ENCODE data around the gene OR52W1.

The OR52W1 gene

DNA sequence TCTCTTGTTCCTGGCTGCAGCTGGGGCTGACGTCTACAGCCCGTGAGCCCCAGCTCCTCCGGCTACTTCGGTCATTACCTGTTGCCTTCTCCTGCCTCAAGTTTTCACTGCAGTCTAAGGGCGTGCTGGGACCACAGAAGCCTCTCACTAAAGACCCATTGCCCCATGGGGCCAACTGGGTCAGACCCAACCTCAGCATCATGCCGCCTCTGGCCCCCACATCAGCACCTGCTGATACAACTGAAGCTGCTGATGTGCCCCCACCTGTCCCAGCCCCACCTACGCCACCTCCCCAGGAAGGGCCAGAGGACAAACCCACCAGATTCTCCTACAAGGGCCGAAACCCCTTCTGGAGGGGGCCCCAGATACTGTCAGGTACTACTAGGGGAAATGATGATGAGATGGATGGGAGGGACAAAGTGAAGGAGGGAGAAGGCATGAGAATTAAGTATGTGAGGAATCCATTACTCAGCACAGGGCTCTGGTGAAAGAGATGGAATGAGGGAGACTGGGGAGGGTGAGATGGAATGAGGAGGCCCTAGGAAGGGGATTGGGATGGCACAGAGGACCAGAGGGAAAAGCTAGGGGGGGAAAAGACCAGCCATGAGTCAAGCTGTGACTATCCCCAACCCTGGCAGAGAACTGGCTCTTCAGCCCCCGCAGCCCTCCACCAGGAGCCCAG, 11.4 kb downstream of the OR52W1 start:
- TF ChIP-seq, protein P1, sequence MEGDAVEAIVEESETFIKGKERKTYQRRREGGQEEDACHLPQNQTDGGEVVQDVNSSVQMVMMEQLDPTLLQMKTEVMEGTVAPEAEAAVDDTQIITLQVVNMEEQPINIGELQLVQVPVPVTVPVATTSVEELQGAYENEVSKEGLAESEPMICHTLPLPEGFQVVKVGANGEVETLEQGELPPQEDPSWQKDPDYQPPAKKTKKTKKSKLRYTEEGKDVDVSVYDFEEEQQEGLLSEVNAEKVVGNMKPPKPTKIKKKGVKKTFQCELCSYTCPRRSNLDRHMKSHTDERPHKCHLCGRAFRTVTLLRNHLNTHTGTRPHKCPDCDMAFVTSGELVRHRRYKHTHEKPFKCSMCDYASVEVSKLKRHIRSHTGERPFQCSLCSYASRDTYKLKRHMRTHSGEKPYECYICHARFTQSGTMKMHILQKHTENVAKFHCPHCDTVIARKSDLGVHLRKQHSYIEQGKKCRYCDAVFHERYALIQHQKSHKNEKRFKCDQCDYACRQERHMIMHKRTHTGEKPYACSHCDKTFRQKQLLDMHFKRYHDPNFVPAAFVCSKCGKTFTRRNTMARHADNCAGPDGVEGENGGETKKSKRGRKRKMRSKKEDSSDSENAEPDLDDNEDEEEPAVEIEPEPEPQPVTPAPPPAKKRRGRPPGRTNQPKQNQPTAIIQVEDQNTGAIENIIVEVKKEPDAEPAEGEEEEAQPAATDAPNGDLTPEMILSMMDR (IDR thresholded peaks at IDR 0.05; ENCODE audit: extremely low read depth, insufficient read depth, missing control alignments), result no peak

DNA sequence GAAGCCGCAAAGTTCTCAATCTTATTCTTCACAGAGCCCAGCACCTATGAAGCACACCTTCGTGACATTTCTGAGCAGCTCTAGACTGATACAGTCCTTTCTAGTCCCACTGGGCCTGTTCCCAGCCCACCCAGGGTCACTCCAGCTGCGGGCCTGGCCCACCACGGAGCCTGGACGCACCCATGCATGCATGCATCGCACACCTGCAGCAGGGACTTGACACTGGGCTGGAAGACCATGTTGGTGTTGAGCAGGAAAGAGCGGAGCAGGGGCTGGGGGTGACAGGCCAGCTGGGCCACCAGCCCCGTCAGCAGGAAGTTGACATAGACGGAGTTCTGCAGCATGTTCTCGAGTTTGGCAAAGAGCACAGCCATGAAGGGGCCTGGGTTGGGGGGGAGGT, 15.5 kb downstream of the OR52W1 start:
- in situ Hi-C loops (cut with MboI; ENCODE audit: low pct_unique_long_range_greater_than_20kb, low sequenced_read_pairs, unreplicated experiment), result no loop called here

More for the DNA sequence above, 11.4 kb downstream of the OR52W1 start:
- DNase-seq (ENCODE audit: low spot score), result no peak
- in situ Hi-C loops (cut with MboI; ENCODE audit: low pct_unique_long_range_greater_than_20kb, low sequenced_read_pairs, unreplicated experiment), result no loop called here

DNA sequence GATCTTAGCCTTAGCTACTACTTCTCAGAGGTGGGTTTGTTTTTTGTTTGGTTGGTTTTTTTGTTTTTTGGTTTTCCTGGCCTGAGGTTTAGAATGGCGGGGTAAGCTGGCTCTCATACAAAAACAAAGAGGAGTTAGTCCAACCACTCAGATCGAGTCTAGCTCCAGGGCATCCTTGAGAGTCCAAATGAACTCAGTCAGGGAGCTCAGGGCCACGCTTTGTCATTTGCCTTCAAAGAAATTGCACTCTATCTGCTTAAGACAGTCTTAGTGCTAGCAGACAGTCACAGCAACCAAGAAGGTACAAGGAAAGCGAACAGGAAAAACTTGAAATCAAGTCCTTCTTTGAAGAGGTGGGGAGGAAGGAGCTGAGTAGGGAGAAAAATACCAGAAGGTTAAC, 17.5 kb downstream of the OR52W1 start:
- in situ Hi-C loops (cut with MboI; ENCODE audit: low pct_unique_long_range_greater_than_20kb, low sequenced_read_pairs, unreplicated experiment), result no loop called here
- DNase-seq (ENCODE audit: low spot score), result no peak
- TF ChIP-seq, protein P1 (IDR thresholded peaks at IDR 0.05; ENCODE audit: extremely low read depth, insufficient read depth, missing control alignments), result no peak

More for the DNA sequence above, 15.5 kb downstream of the OR52W1 start:
- TF ChIP-seq, protein P1 (IDR thresholded peaks at IDR 0.05; ENCODE audit: extremely low read depth, insufficient read depth, missing control alignments), result no peak
- DNase-seq (ENCODE audit: low spot score), result no peak

DNA sequence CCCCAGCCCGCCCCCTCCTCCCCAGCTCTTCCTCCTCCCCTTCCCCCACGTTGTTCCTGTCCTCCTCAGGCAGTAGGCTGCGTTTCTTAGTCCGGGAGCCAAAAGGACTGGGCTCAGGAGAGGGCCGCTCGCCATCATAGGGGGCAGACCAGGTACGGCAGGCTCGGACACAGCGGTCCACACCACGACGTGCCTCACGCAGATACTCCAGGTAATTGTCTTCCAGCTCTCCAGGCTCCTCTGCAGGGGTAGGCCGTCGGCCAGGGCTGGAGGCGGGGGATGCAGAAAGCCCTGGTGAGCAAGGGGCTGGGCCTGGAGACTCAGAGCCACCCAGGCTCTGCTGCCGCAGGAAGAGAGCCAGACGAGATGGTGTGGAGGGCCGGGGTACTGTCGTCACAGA, 18.7 kb downstream of the OR52W1 start:
- in situ Hi-C loops (cut with MboI; ENCODE audit: low pct_unique_long_range_greater_than_20kb, low sequenced_read_pairs, unreplicated experiment), result no loop called here
- TF ChIP-seq, protein P1 (IDR thresholded peaks at IDR 0.05; ENCODE audit: extremely low read depth, insufficient read depth, missing control alignments), result no peak
- no peak for DNase-seq (ENCODE audit: low spot score)

DNA sequence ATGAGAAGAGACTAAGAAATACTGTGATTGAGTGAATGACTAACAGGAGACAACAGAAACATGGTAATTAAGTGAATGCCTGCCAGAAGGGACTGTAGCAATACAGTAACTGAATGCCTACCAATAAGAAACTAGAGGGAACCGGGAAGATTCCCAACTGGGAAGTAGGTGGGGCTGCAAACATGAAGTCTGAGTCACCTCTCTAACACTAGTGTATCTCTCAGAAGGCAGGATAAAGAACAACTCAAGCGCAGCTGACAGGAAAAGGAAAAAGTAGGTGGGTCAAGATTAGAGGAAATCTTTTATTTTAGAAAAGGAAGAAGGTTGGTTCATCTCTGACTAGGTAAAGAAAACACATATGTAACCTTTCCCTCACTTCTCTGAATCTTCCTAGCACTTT, 20.3 kb downstream of the OR52W1 start:
- in situ Hi-C loops (cut with MboI; ENCODE audit: low pct_unique_long_range_greater_than_20kb, low sequenced_read_pairs, unreplicated experiment), result no loop called here
- no peak for DNase-seq (ENCODE audit: low spot score)
- TF ChIP-seq, protein P1 (IDR thresholded peaks at IDR 0.05; ENCODE audit: extremely low read depth, insufficient read depth, missing control alignments), result no peak

DNA sequence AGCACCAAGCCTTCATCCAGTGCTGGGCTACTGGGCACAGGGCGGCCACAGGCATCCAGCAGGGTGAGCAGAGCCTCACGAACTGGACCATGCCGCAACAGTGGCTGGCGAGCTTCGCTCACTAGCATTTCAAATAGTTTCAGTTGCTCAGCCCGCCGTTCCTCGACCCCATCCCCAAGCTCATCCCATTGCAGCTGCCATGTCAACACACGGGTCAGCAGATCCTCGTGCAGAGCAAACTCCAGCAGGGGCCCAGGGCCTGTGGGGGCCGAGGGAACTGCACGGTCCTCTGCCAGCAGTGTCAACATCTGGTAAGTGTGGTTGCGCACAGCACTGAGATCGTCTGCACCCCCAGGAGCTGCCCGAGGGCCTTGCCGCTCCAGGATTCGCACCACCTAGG, 24.8 kb downstream of the OR52W1 start:
- in situ Hi-C loops (cut with MboI; ENCODE audit: low pct_unique_long_range_greater_than_20kb, low sequenced_read_pairs, unreplicated experiment), result no loop called here
- DNase-seq (ENCODE audit: low spot score), result no peak
- TF ChIP-seq, protein P1 (IDR thresholded peaks at IDR 0.05; ENCODE audit: extremely low read depth, insufficient read depth, missing control alignments), result no peak
